IMR-90 (cell line): ENCODE results near the gene PPP1R14C. TPM values are rescaled to one million over a fixed set of nuclear protein-coding genes. Genes with fewer than 3 reads are reported as not detected.

Experiments
- ATAC-seq: fragments of 200-7000 bp; cut with Tn5 transposase; 2 replicates; pipeline ENCODE4 v1.9.1; 2020; ENCODE audit warnings: low read depth, mild to moderate bottlenecking, moderate library complexity
- BruUV-seq: library from RNA; stranded (reverse); fragments of 400-500 nt; replicated peaks from 2 replicates; lab custom pipeline; 2021; lab: Mats Ljungman, UMichigan
- CTCF ChIA-PET: fragments of 300-600 bp; formaldehyde crosslinking; extraction: SDS; loops from one replicate; lab custom pipeline; 2021; ENCODE audit warnings: antibody characterized with exemption; lab: Yijun Ruan, JAX
- POLR2A ChIA-PET: fragments of 300-600 bp; sonication (Branson Sonifier 250); formaldehyde crosslinking; loops from one replicate; lab custom pipeline; 2022; ENCODE audit warnings: antibody characterized with exemption; ENCODE audit not compliant: unreplicated experiment; lab: Charles Lee
- DNase-seq: peaks from one replicate; pipeline ENCODE4 v3.0.0; 2013
- H2AFZ ChIP-seq: replicated peaks from 2 replicates; pipeline ENCODE3; 2013; ENCODE audit warnings: low read length, mild to moderate bottlenecking; ENCODE audit not compliant: poor library complexity
- H2AK5ac ChIP-seq: 2 replicates; pipeline ENCODE4 v1.6.1; 2013; ENCODE audit warnings: low read depth, low read length, inconsistent platforms
- H2AK9ac ChIP-seq: replicated peaks from 2 replicates; pipeline ENCODE3; 2013; ENCODE audit warnings: mild to moderate bottlenecking, low read depth, low read length, moderate library complexity; ENCODE audit not compliant: poor library complexity
- H2BK120ac ChIP-seq: 2 replicates; pipeline ENCODE4 v1.6.1; 2013; ENCODE audit warnings: low read depth, low read length, inconsistent platforms
- H2BK15ac ChIP-seq: 3 replicates; pipeline ENCODE4 v1.6.1; 2013; ENCODE audit warnings: low read depth, low read length, inconsistent platforms
- H2BK20ac ChIP-seq: 2 replicates; pipeline ENCODE4 v1.6.1; 2013; ENCODE audit warnings: low read depth, mild to moderate bottlenecking, inconsistent platforms, low read length, moderate library complexity
- H2BK5ac ChIP-seq: 2 replicates; pipeline ENCODE4 v1.6.1; 2013; ENCODE audit warnings: mild to moderate bottlenecking, low read depth, low read length, inconsistent platforms; ENCODE audit not compliant: poor library complexity, severe bottlenecking
- H3K14ac ChIP-seq: replicated peaks from 2 replicates; pipeline ENCODE4 v1.6.1; 2013; ENCODE audit warnings: low read depth, low read length, inconsistent platforms
- H3K18ac ChIP-seq: 2 replicates; pipeline ENCODE4 v1.6.1; 2013; ENCODE audit warnings: low read depth, low read length, control low read depth
- H3K23ac ChIP-seq: 2 replicates; pipeline ENCODE4 v1.6.1; 2013; ENCODE audit warnings: low read depth, low read length, inconsistent platforms
- H3K27ac ChIP-seq: 2 replicates; pipeline ENCODE4 v1.5.1; 2013; ENCODE audit warnings: mild to moderate bottlenecking, control low read depth, low read length; ENCODE audit not compliant: insufficient read depth
- H3K27me3 ChIP-seq: 2 replicates; pipeline ENCODE4 v1.6.1; 2013; ENCODE audit warnings: low read length; ENCODE audit not compliant: control insufficient read depth, insufficient read depth
- H3K36me3 ChIP-seq: 2 replicates; pipeline ENCODE4 v1.6.1; 2013; ENCODE audit warnings: low read length, mixed read lengths; ENCODE audit not compliant: control insufficient read depth, insufficient read depth
- H3K4ac ChIP-seq: 2 replicates; pipeline ENCODE4 v1.6.1; 2013; ENCODE audit warnings: low read depth, low read length, inconsistent platforms
- H3K4me1 ChIP-seq: 2 replicates; pipeline ENCODE4 v1.6.1; 2013; ENCODE audit warnings: low read length, mixed read lengths; ENCODE audit not compliant: control insufficient read depth, insufficient read depth
- H3K4me2 ChIP-seq: 2 replicates; pipeline ENCODE4 v1.6.1; 2013; ENCODE audit warnings: low read depth, mild to moderate bottlenecking, control low read depth, low read length, moderate library complexity
- H3K4me3 ChIP-seq: 2 replicates; pipeline ENCODE4 v1.5.1; 2013; ENCODE audit warnings: low read depth, mild to moderate bottlenecking, control low read depth, low read length, moderate library complexity; ENCODE audit not compliant: insufficient read depth
- H3K56ac ChIP-seq: 2 replicates; pipeline ENCODE4 v1.6.1; 2013; ENCODE audit warnings: low read length, inconsistent platforms; ENCODE audit not compliant: insufficient read depth; ENCODE audit errors: extremely low read depth
- H3K79me1 ChIP-seq, 2 experiments: 2 replicates each; pipeline ENCODE4 v1.6.1; 2013; ENCODE audit warnings: low read length in 2 of 2, inconsistent platforms in 1 of 2, low read depth in 1 of 2
- H3K9ac ChIP-seq: 2 replicates; pipeline ENCODE4 v1.6.1; 2013; ENCODE audit warnings: low read depth, low read length, control low read depth
- H3K9me1 ChIP-seq: 2 replicates; pipeline ENCODE4 v1.6.1; 2013; ENCODE audit warnings: low read length, inconsistent platforms; ENCODE audit not compliant: insufficient read depth
- H3K9me3 ChIP-seq: 2 replicates; pipeline ENCODE4 v1.6.1; 2013; ENCODE audit warnings: low read length; ENCODE audit not compliant: control insufficient read depth, insufficient read depth
- H4K20me1 ChIP-seq: 2 replicates; pipeline ENCODE4 v1.6.1; 2013; ENCODE audit warnings: low read length, inconsistent platforms; ENCODE audit not compliant: insufficient read depth
- H4K5ac ChIP-seq: 2 replicates; pipeline ENCODE4 v1.6.1; 2013; ENCODE audit warnings: mild to moderate bottlenecking, low read depth, low read length, control low read depth
- H4K8ac ChIP-seq, 2 experiments: 2 replicates each; pipeline ENCODE4 v1.6.1; 2013; ENCODE audit warnings: low read depth in 2 of 2, low read length in 2 of 2, control low read depth in 1 of 2, inconsistent platforms in 1 of 2
- H4K91ac ChIP-seq: 2 replicates; pipeline ENCODE4 v1.6.1; 2013; ENCODE audit warnings: low read depth, low read length, inconsistent platforms; ENCODE audit not compliant: insufficient read depth
- BHLHE40 ChIP-seq: fragments of 150-350 bp; IDR thresholded peaks from 2 replicates; pipeline ENCODE4 v1.6.1; 2016; ENCODE audit warnings: mild to moderate bottlenecking, low read depth, low read length
- CTCF ChIP-seq: conservative IDR thresholded peaks from 2 replicates; pipeline ENCODE4 v1.5.1; 2012; ENCODE audit warnings: mild to moderate bottlenecking, low read depth, low read length, improper control_type of control experiment
- FOS ChIP-seq: fragments of 150-350 bp; IDR thresholded peaks from 2 replicates; pipeline ENCODE4 v1.6.1; 2016; ENCODE audit warnings: low read depth, low read length
- MAFK ChIP-seq: IDR thresholded peaks from 2 replicates; pipeline ENCODE4 v1.6.1; 2012; ENCODE audit warnings: low read depth, low read length, improper control_type of control experiment
- MAZ ChIP-seq: IDR thresholded peaks from 2 replicates; pipeline ENCODE4 v1.6.1; 2012; ENCODE audit warnings: low read depth, mild to moderate bottlenecking, low read length, improper control_type of control experiment, moderate library complexity, borderline replicate concordance
- RFX5 ChIP-seq: IDR thresholded peaks from 2 replicates; pipeline ENCODE4 v1.8.0; 2012; ENCODE audit warnings: low read depth, mild to moderate bottlenecking, low read length, moderate library complexity
- SMC3 ChIP-seq: fragments of 150-350 bp; IDR thresholded peaks from 2 replicates; pipeline ENCODE4 v1.6.1; 2016; ENCODE audit warnings: low read depth, mild to moderate bottlenecking, antibody characterized with exemption, low read length, moderate library complexity
- dilution Hi-C: fragments of 300-500 bp; cut with HindIII; formaldehyde crosslinking; loops from one replicate; pipeline ENCODE4 v1.14.3; 2018; ENCODE audit warnings: low sequenced_read_pairs; ENCODE audit not compliant: unreplicated experiment
- in situ Hi-C: fragments of 300-500 bp; cut with MboI; formaldehyde crosslinking; loops from 3 replicates; pipeline ENCODE4 v1.14.3; 2019; ENCODE audit warnings: low sequenced_read_pairs, inconsistent platforms, mixed read lengths
- intact Hi-C: fragments of 100-400 bp; cut with micrococcal nuclease; formaldehyde crosslinking; loops from 2 replicates; pipeline ENCODE4 v1.10.0; 2022
- polyA plus RNA-seq, 3 experiments: library from polyadenylated mRNA; depleted of rRNA; stranded (reverse); fragments of >200 nt; gene quantifications; 2 replicates each; pipeline ENCODE4 v1.2.3, GENCODE V29; 2012; ENCODE audit warnings: low replicate concordance in 1 of 3
- total RNA-seq: library from RNA; depleted of rRNA; stranded (reverse); fragments of >200 nt; gene quantifications from 2 replicates; pipeline ENCODE4 v1.2.3, GENCODE V29; 2012

PPP1R14C gene
- total and polyA plus RNA-seq, 2 of the 4 experiments (the other 2 are of a cell fraction) = not detected

DNA sequence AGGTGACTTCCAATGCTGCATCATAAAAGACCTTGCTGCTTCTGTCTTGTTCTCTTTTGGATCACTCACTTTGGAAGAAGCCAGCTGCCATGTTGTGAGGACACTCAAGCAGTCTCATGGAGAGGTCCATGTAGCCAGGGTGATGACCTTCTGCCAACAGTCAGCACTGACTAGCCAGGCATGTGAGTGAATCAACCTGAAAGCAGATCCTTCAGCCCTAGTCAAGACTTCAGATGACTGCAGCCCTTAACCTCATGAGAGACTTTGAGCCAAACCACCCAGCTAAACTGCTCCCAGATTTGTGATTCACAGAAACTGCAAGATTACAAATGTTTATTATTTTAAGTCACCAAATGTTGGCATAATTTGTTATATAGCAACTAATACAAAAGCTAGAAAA lies 140.0 kb downstream of the PPP1R14C start:
- Histone ChIP-seq H2AFZ (no peak overlapping the region), H2BK120ac (no peak overlapping the region), H3K36me3 (no peaks in the 10 kb centered on the region), H3K4me1 (no peaks in the 10 kb centered on the region), H4K8ac (no peak overlapping the region), H3K9me1 (no peaks in the 10 kb centered on the region), H3K4me3 (no peak overlapping the region), H3K4ac (no peak overlapping the region), H2AK5ac (no peak overlapping the region), H2BK5ac (no peak overlapping the region), H2BK20ac (no peak overlapping the region), H3K4me2 (no peak overlapping the region), H3K27ac (no peak overlapping the region), H3K27me3 (peaks cover 5% of the 10 kb centered on the region; the same call in 1 of the 2 replicates), H3K9me3 (peaks cover 2% of the 10 kb centered on the region; the same call in 1 of the 2 replicates), H3K18ac (no peak overlapping the region), H3K79me1 (no peaks in the 10 kb centered on the region), H2BK15ac (no peak overlapping the region), H4K5ac (no peak overlapping the region), H4K91ac (no peak overlapping the region), H3K56ac (no peak overlapping the region), H3K9ac (no peak overlapping the region), H3K23ac (no peak overlapping the region), H2AK9ac (no peak overlapping the region), H4K20me1 (no peaks in the 10 kb centered on the region), H3K14ac (no peak overlapping the region)
- TF ChIP-seq SMC3 = no peak
- no peak for TF ChIP-seq RFX5
- no peak for TF ChIP-seq FOS
- no peak for TF ChIP-seq CTCF
- no peak for TF ChIP-seq MAZ
- no peak for TF ChIP-seq BHLHE40
- TF ChIP-seq MAFK = no peak
- BruUV-seq = no TSS peak
- ATAC-seq = no peak
- in situ Hi-C loops = no loop called here
- DNase-seq = peak; percentile 13
- POLR2A ChIA-PET = no interaction called here
- CTCF ChIA-PET = no interaction called here
- intact Hi-C loops = no loop called here
- dilution Hi-C loops = no loop called here
